Measurements from ENCODE around the gene MINDY4. TPM values are rescaled to one million over a fixed set of nuclear protein-coding genes. Genes with fewer than 3 reads are reported as not detected.

The MINDY4 gene
- polyA plus RNA-seq, 5 donors: 13.7 to 23.3 (median 16.5) TPM

- no peak for DNase-seq
Observed at GRCh38 chr7:30899630-30900029, 128.4 kb downstream of the MINDY4 start.

GRCh38 chr7:30900053-30900452 is 128.8 kb downstream of the MINDY4 start:
- no peak for DNase-seq

GRCh38 chr7:30900803-30901362 is 129.7 kb downstream of the MINDY4 start:
- no peak for DNase-seq

- DNase-seq: no peak
Observed at GRCh38 chr7:30901856-30902255, 130.6 kb downstream of the MINDY4 start.

GRCh38 chr7:30902466-30902865 is 131.2 kb downstream of the MINDY4 start:
- no peak for DNase-seq

GRCh38 chr7:30903146-30903545 is 131.9 kb downstream of the MINDY4 start:
- DNase-seq: no peak

- DNase-seq: no peak
Observed at GRCh38 chr7:30904561-30904960, 133.3 kb downstream of the MINDY4 start.

- DNase-seq: no peak
Observed at GRCh38 chr7:30905078-30906012, 134.1 kb downstream of the MINDY4 start.

- DNase-seq: no peak
Observed at GRCh38 chr7:30906014-30906413, 134.8 kb downstream of the MINDY4 start.

- no peak for DNase-seq
Observed at GRCh38 chr7:30906515-30907240, 135.5 kb downstream of the MINDY4 start.

- DNase-seq: no peak
Observed at GRCh38 chr7:30907527-30908267, 136.5 kb downstream of the MINDY4 start.

GRCh38 chr7:30908681-30909080 is 137.5 kb downstream of the MINDY4 start:
- no peak for DNase-seq

GRCh38 chr7:30909431-30909830 is 138.2 kb downstream of the MINDY4 start:
- DNase-seq: no peak

- DNase-seq: no peak
Observed at GRCh38 chr7:30910411-30911073, 139.3 kb downstream of the MINDY4 start.

- no peak for DNase-seq
Observed at GRCh38 chr7:30911133-30911532, 139.9 kb downstream of the MINDY4 start.

- peak; percentile 83 to 85 for DNase-seq
Observed at GRCh38 chr7:30911561-30911969, 140.3 kb downstream of the MINDY4 start, which contains the start of gene AQP1. TSS of gene AQP1 (plus strand) at chr7:30911853. CDS start at chr7:30911910, 57 bp downstream.

GRCh38 chr7:30912021-30912730 is 141.0 kb downstream of the MINDY4 start:
- DNase-seq: no peak

- no peak for DNase-seq
Observed at GRCh38 chr7:30912731-30912985, 141.4 kb downstream of the MINDY4 start.

GRCh38 chr7:30912986-30913811 is 142.0 kb downstream of the MINDY4 start:
- DNase-seq: no peak

Data from right lung (tissue), 5 donors.